Neural crest cell (in vitro differentiated cells): ENCODE measurements around the gene RBP2. TPM values are rescaled to one million over a fixed set of nuclear protein-coding genes. Genes with fewer than 3 reads are reported as not detected.

Experiments
- DNase-seq: peaks from one replicate; pipeline ENCODE4 v3.0.0; 2021; ENCODE audit warnings: low read depth, mixed read lengths, low spot score
- H3K27ac Mint-ChIP-seq: one replicate; pipeline ENCODE4 v1.8.0; 2021; ENCODE audit warnings: mild to moderate bottlenecking, mixed read lengths; ENCODE audit not compliant: unreplicated experiment
- H3K27me3 Mint-ChIP-seq: 2 replicates; pipeline ENCODE4 v1.8.0; 2021; ENCODE audit warnings: low read depth, mild to moderate bottlenecking, mixed read lengths
- H3K36me3 Mint-ChIP-seq: 2 replicates; pipeline ENCODE4 v1.8.0; 2021; ENCODE audit warnings: low read depth, mild to moderate bottlenecking, mixed read lengths
- H3K4me1 Mint-ChIP-seq: 2 replicates; pipeline ENCODE4 v1.8.0; 2021; ENCODE audit warnings: mixed read lengths
- H3K4me3 Mint-ChIP-seq: one replicate; pipeline ENCODE4 v1.8.0; 2021; ENCODE audit warnings: mild to moderate bottlenecking, mixed read lengths
- H3K9me3 Mint-ChIP-seq: 2 replicates; pipeline ENCODE4 v1.8.0; 2021; ENCODE audit warnings: mixed read lengths
- total RNA-seq: library from RNA; stranded (reverse); gene quantifications from 2 replicates; pipeline ENCODE4 v1.2.1, GENCODE V29; 2021
- TF ChIP-seq, protein P1 (sequence below): fragments of 200-600 bp; sonication (generic); conservative IDR thresholded peaks from 2 replicates; pipeline ENCODE4 v1.5.0; 2021; ENCODE audit warnings: antibody characterized with exemption, mild to moderate bottlenecking

Gene RBP2
- total RNA-seq, 1 donor from 2014 or later = not detected

- H3K36me3 Mint-ChIP-seq = peaks cover 11% of the 10 kb centered on the region
- DNase-seq = no peak
- no peaks in the 10 kb centered on the region for H3K27me3 Mint-ChIP-seq
- no peaks in the 10 kb centered on the region for H3K9me3 Mint-ChIP-seq
- H3K4me1 Mint-ChIP-seq = no peaks in the 10 kb centered on the region
- no peak overlapping the region for H3K4me3 Mint-ChIP-seq
- H3K27ac Mint-ChIP-seq = no peak overlapping the region
- TF ChIP-seq, protein P1, sequence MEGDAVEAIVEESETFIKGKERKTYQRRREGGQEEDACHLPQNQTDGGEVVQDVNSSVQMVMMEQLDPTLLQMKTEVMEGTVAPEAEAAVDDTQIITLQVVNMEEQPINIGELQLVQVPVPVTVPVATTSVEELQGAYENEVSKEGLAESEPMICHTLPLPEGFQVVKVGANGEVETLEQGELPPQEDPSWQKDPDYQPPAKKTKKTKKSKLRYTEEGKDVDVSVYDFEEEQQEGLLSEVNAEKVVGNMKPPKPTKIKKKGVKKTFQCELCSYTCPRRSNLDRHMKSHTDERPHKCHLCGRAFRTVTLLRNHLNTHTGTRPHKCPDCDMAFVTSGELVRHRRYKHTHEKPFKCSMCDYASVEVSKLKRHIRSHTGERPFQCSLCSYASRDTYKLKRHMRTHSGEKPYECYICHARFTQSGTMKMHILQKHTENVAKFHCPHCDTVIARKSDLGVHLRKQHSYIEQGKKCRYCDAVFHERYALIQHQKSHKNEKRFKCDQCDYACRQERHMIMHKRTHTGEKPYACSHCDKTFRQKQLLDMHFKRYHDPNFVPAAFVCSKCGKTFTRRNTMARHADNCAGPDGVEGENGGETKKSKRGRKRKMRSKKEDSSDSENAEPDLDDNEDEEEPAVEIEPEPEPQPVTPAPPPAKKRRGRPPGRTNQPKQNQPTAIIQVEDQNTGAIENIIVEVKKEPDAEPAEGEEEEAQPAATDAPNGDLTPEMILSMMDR = no peak
Observed at GRCh38 chr3:139434228-139434627, 42.1 kb downstream of the RBP2 start.

DNA sequence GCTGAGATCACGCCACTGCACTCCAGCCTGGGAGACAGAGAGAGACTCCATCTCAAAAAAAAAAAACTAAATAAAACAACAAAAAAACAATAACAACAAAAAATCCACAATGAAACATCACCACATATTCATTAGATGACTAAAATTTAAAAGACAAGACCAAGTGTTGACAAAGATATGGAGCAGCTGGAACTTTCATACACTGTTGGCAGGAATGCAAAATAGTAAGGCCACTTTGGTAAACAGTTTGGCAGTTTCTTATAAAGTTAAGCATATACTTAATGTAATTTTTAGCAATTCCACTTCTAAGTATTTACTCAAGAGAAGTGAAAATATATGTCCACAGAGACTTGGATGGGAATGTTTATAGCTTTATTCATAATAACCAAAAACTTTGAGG is 43.2 kb downstream of the RBP2 start:
- Mint-ChIP-seq H3K4me3 (no peak overlapping the region), H3K9me3 (no peaks in the 10 kb centered on the region), H3K27ac (no peak overlapping the region), H3K27me3 (no peaks in the 10 kb centered on the region), H3K4me1 (no peaks in the 10 kb centered on the region), H3K36me3 (peaks cover 11% of the 10 kb centered on the region)
- TF ChIP-seq, protein P1 = no peak
- DNase-seq = no peak

DNA sequence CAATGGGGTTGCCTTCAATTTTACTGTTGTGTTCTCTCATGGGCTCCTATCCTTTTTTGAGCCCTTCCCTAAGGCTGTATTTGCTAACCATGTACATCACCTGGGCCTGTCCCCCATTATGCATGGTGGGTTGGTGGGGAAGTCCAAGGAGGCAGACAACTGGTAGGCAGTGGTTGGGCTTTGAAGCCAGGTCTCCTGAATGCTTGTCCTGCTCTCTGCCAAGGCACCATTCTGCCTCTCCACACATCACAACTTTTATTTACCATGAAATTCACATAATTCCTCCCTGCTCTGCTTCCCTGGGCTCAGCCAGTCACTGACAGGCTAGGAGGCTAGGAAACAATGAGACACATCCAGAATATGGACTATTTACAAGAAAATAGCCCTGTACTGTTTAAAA is 45.8 kb downstream of the RBP2 start:
- Mint-ChIP-seq H3K4me1 (no peaks in the 10 kb centered on the region), H3K27me3 (no peaks in the 10 kb centered on the region), H3K36me3 (peaks cover 6% of the 10 kb centered on the region), H3K27ac (no peak overlapping the region), H3K9me3 (no peaks in the 10 kb centered on the region), H3K4me3 (no peak overlapping the region)
- DNase-seq = no peak
- TF ChIP-seq, protein P1 = no peak

DNA sequence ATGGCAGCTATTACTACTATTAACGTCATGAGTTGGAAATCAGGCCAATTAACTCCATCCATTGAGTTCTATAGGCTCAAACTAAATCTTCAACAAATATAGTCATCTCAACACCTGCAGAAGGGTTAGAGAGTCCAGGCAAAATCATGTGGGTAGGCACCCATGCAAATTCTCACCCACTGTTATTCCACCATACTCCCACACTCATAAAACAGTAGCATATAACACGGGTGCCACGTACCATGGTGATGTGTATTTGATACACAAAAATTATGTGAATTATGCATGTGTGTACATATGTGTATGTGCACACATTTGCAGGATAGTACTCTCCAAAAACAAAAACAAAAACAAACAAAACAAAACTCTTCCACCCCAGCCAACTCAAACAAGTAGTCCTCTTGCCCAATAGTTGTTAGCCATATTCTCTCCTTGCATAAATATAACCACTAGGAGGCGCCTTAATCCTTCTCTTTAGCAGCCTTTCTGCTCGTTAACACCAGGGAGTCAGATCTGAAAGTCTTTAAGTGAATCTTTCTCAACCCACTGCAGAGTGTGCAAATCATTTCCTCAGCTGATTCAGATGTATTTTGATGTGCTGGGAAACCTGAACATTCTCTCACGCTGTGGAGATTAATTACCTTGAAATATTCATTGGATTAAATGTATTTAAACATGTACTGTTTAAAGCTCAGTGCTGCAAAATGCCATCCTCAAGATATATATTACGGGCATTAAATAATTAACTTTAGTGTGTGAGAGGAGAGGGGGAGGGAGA is 48.8 kb downstream of the RBP2 start:
- Mint-ChIP-seq H3K27me3 (no peaks in the 10 kb centered on the region), H3K4me1 (no peaks in the 10 kb centered on the region), H3K36me3 (peaks cover 3% of the 10 kb centered on the region), H3K9me3 (no peaks in the 10 kb centered on the region), H3K4me3 (no peak overlapping the region), H3K27ac (no peak overlapping the region)
- DNase-seq = peak; percentile 14
- TF ChIP-seq, protein P1 = peak; percentile 92

DNA sequence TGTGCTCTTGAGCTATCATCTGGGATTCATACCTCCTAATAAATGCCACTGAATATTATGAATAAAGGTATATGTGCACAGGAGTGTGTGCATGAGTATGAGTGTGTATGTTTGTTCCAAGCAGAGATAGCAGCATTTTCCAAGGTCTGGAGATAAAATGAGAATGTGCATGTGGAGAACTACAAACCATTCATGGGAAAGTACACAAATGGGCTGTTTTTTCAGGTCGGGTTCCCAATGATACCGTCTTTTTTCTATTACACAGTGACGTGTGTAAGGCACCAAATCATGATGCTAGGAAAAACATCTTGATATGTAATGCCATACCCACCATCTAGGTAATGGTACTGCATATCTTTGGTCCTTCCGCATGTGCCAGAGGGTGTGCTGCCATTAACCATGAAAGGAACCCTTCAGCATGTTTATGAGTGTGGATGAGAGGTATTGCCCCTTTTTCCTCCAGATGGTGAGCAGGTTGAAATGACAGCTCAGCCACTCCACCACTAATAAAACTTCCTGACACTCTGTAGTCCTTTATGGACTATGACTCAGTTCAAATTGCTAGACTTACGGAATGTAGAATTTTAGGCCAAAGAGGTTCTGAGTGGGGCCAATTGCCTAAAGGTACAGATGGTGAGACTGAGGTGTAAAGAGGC is 50.4 kb downstream of the RBP2 start:
- no peak overlapping the region for H3K27ac Mint-ChIP-seq
- no peak overlapping the region for H3K4me3 Mint-ChIP-seq
- H3K36me3 Mint-ChIP-seq = peaks cover 3% of the 10 kb centered on the region
- no peaks in the 10 kb centered on the region for H3K9me3 Mint-ChIP-seq
- DNase-seq = no peak
- TF ChIP-seq, protein P1 = no peak
- no peaks in the 10 kb centered on the region for H3K4me1 Mint-ChIP-seq
- no peaks in the 10 kb centered on the region for H3K27me3 Mint-ChIP-seq
